WERI-Rb-1 (cell line): Measurements from ENCODE around the gene INTS1.

ENCODE experiments used
- DNase-seq: peaks from one replicate; pipeline ENCODE4 v3.0.0-alpha.2; 2020
- H3K27ac ChIP-seq: fragments of 250-450 bp; sonication (Bioruptor Pico); 2 replicates; pipeline ENCODE4 v1.5.1; 2020; ENCODE audit warnings: mild to moderate bottlenecking, moderate library complexity
- H3K27me3 ChIP-seq: fragments of 250-450 bp; sonication (Bioruptor Pico); 2 replicates; pipeline ENCODE4 v1.5.1; 2021; ENCODE audit warnings: mild to moderate bottlenecking, low read depth, moderate library complexity; ENCODE audit not compliant: insufficient read depth, severe bottlenecking
- H3K36me3 ChIP-seq: fragments of 250-450 bp; sonication (Bioruptor Pico); 2 replicates; pipeline ENCODE4 v1.5.1; 2020; ENCODE audit warnings: mild to moderate bottlenecking, moderate library complexity
- H3K4me3 ChIP-seq: 2 replicates; pipeline ENCODE4 v1.5.1; 2011; ENCODE audit warnings: low read depth, mild to moderate bottlenecking, control low read depth, low read length
- H3K9me3 ChIP-seq: fragments of 250-450 bp; sonication (Bioruptor Pico); 2 replicates; pipeline ENCODE4 v1.5.1; 2021; ENCODE audit warnings: mild to moderate bottlenecking, moderate library complexity; ENCODE audit not compliant: severe bottlenecking
- CTCF ChIP-seq: IDR thresholded peaks from 2 replicates; pipeline ENCODE4 v1.5.1; 2011; ENCODE audit warnings: low read depth, mild to moderate bottlenecking, control low read depth, inconsistent platforms, low read length

The INTS1 gene

GRCh38 chr7:1503390-1503789 is 799 bp downstream of the INTS1 start:
- H3K27me3 ChIP-seq: no peaks in the 10 kb centered on the region
- DNase-seq: no peak
- H3K36me3 ChIP-seq: peaks cover 38% of the 10 kb centered on the region
- peaks cover under 1% of the 10 kb centered on the region for H3K9me3 ChIP-seq
- H3K27ac ChIP-seq: no peak overlapping the region
- H3K4me3 ChIP-seq: peak overlapping the region; percentile 63
- TF ChIP-seq CTCF: no peak

GRCh38 chr7:1502845-1503244 is 1.3 kb downstream of the INTS1 start:
- no peak for TF ChIP-seq CTCF
- Histone ChIP-seq H3K27ac (no peak overlapping the region), H3K27me3 (no peaks in the 10 kb centered on the region), H3K9me3 (no peaks in the 10 kb centered on the region), H3K36me3 (peaks cover 42% of the 10 kb centered on the region), H3K4me3 (no peak overlapping the region)
- DNase-seq: no peak

- no peak for TF ChIP-seq CTCF
- Histone ChIP-seq H3K9me3 (no peaks in the 10 kb centered on the region), H3K27me3 (no peaks in the 10 kb centered on the region), H3K27ac (no peak overlapping the region), H3K36me3 (peaks cover 54% of the 10 kb centered on the region), H3K4me3 (no peak overlapping the region)
- DNase-seq: no peak
Observed at GRCh38 chr7:1501487-1502270, 2.5 kb downstream of the INTS1 start.

GRCh38 chr7:1500064-1500807 is 4.0 kb downstream of the INTS1 start:
- H3K27ac ChIP-seq: no peak overlapping the region
- H3K9me3 ChIP-seq: no peaks in the 10 kb centered on the region
- no peak for TF ChIP-seq CTCF
- H3K27me3 ChIP-seq: no peaks in the 10 kb centered on the region
- H3K4me3 ChIP-seq: no peak overlapping the region
- H3K36me3 ChIP-seq: peaks cover 63% of the 10 kb centered on the region
- no peak for DNase-seq

- Histone ChIP-seq H3K4me3 (no peak overlapping the region), H3K36me3 (peaks cover 66% of the 10 kb centered on the region), H3K9me3 (no peaks in the 10 kb centered on the region), H3K27me3 (no peaks in the 10 kb centered on the region), H3K27ac (no peak overlapping the region)
- no peak for TF ChIP-seq CTCF
- no peak for DNase-seq
Observed at GRCh38 chr7:1499367-1500029, 4.7 kb downstream of the INTS1 start.
